Astrocyte (in vitro differentiated cells and primary cell): ENCODE results near the gene ISCU. TPM values are rescaled to one million over a fixed set of nuclear protein-coding genes. Genes with fewer than 3 reads are reported as not detected.

ENCODE experiments used
- DNase-seq: peaks from one replicate; pipeline ENCODE4 v3.0.0-alpha.2; 2010; ENCODE audit warnings: low read depth
- FAIRE-seq: peaks from 2 replicates; lab custom pipeline; 2011; peaks lifted over from hg19 to GRCh38; lab: Jason Lieb, UNC
- H2AFZ ChIP-seq: 2 replicates; pipeline ENCODE4 v1.6.0; 2012; ENCODE audit warnings: low read depth, low read length, inconsistent platforms
- H3K27ac ChIP-seq: 2 replicates; pipeline ENCODE4 v1.5.1; 2011; ENCODE audit warnings: low read depth, low read length, inconsistent platforms
- H3K27me3 ChIP-seq: 2 replicates; pipeline ENCODE4 v1.6.0; 2011; ENCODE audit warnings: low read length, inconsistent platforms; ENCODE audit not compliant: insufficient read depth
- H3K36me3 ChIP-seq: 2 replicates; pipeline ENCODE4 v1.5.1; 2011; ENCODE audit warnings: low read length, inconsistent platforms; ENCODE audit not compliant: insufficient read depth
- H3K4me1 ChIP-seq: 2 replicates; pipeline ENCODE4 v1.5.1; 2011; ENCODE audit warnings: low read length, inconsistent platforms; ENCODE audit not compliant: insufficient read depth
- H3K4me2 ChIP-seq: 2 replicates; pipeline ENCODE4 v1.6.0; 2012; ENCODE audit warnings: low read length, inconsistent platforms
- H3K4me3 ChIP-seq: 2 replicates; pipeline ENCODE4 v1.5.1; 2011; ENCODE audit warnings: low read depth, mild to moderate bottlenecking, low read length, inconsistent platforms; ENCODE audit not compliant: insufficient read depth
- H3K79me2 ChIP-seq: 2 replicates; pipeline ENCODE4 v1.6.0; 2012; ENCODE audit warnings: mild to moderate bottlenecking, low read length, inconsistent platforms; ENCODE audit not compliant: insufficient read depth
- H3K9ac ChIP-seq: 2 replicates; pipeline ENCODE4 v1.6.0; 2012; ENCODE audit warnings: mild to moderate bottlenecking, low read length, inconsistent platforms
- H3K9me3 ChIP-seq: 2 replicates; pipeline ENCODE4 v1.5.1; 2012; ENCODE audit warnings: low read depth, mild to moderate bottlenecking, low read length, inconsistent platforms; ENCODE audit not compliant: insufficient read depth
- H4K20me1 ChIP-seq: 2 replicates; pipeline ENCODE4 v1.6.0; 2012; ENCODE audit warnings: low read length, inconsistent platforms; ENCODE audit not compliant: insufficient read depth
- H3K27ac Mint-ChIP-seq: one replicate; pipeline ENCODE4 v1.8.0; 2021; ENCODE audit warnings: mild to moderate bottlenecking, mixed read lengths; ENCODE audit not compliant: unreplicated experiment
- H3K27me3 Mint-ChIP-seq: one replicate; pipeline ENCODE4 v1.8.0; 2021; ENCODE audit warnings: low read depth, mixed read lengths; ENCODE audit not compliant: unreplicated experiment
- H3K36me3 Mint-ChIP-seq: one replicate; pipeline ENCODE4 v1.8.0; 2021; ENCODE audit warnings: low read depth, mixed read lengths; ENCODE audit not compliant: unreplicated experiment
- H3K4me1 Mint-ChIP-seq: one replicate; pipeline ENCODE4 v1.8.0; 2021; ENCODE audit warnings: low read depth, mixed read lengths; ENCODE audit not compliant: unreplicated experiment
- H3K4me3 Mint-ChIP-seq: one replicate; pipeline ENCODE4 v1.8.0; 2021; ENCODE audit warnings: mild to moderate bottlenecking, moderate library complexity, mixed read lengths; ENCODE audit not compliant: unreplicated experiment
- H3K9me3 Mint-ChIP-seq: one replicate; pipeline ENCODE4 v1.8.0; 2021; ENCODE audit warnings: mild to moderate bottlenecking, mixed read lengths; ENCODE audit not compliant: unreplicated experiment
- CTCF ChIP-seq: IDR thresholded peaks from 2 replicates; pipeline ENCODE4 v1.5.1; 2011; ENCODE audit warnings: low read depth, mild to moderate bottlenecking, inconsistent platforms, low read length, moderate library complexity; ENCODE audit not compliant: insufficient read depth
- EZH2 ChIP-seq: IDR thresholded peaks from 2 replicates; pipeline ENCODE4 v1.6.1; 2012; ENCODE audit warnings: mild to moderate bottlenecking, low read length, inconsistent platforms; ENCODE audit not compliant: insufficient read depth
- total RNA-seq: library from RNA; stranded (reverse); gene quantifications from 2 replicates; pipeline ENCODE4 v1.2.1, GENCODE V29; 2021

ISCU gene
- total RNA-seq, 1 donor from 2014 or later, result 124 TPM

GRCh38 chr12:108516511-108517275, 45.7 kb upstream of the ISCU start:
- TF ChIP-seq CTCF, result peak; percentile 17
- no peak for TF ChIP-seq EZH2
- H3K9ac ChIP-seq, result no peak overlapping the region
- Mint-ChIP-seq H3K27ac (peak overlapping the region; percentile 53), H3K9me3 (no peaks in the 10 kb centered on the region), H3K4me3 (peak overlapping the region; percentile 90), H3K36me3 (peaks cover 24% of the 10 kb centered on the region), H3K4me1 (no peaks in the 10 kb centered on the region), H3K27me3 (no peaks in the 10 kb centered on the region)
- H3K27ac ChIP-seq, result no peak overlapping the region
- no peak overlapping the region for H2AFZ ChIP-seq
- no peaks in the 10 kb centered on the region for H3K9me3 ChIP-seq
- FAIRE-seq, result no peak
- no peaks in the 10 kb centered on the region for H3K27me3 ChIP-seq
- H3K4me2 ChIP-seq, result peak overlapping the region; percentile 98
- peaks cover 30% of the 10 kb centered on the region for H3K36me3 ChIP-seq
- H3K79me2 ChIP-seq, result peaks cover 22% of the 10 kb centered on the region
- peaks cover 45% of the 10 kb centered on the region for H4K20me1 ChIP-seq
- no peak overlapping the region for H3K4me3 ChIP-seq
- no peak for DNase-seq
- peaks cover 7% of the 10 kb centered on the region for H3K4me1 ChIP-seq

GRCh38 chr12:108517288-108518100, 44.9 kb upstream of the ISCU start:
- Histone ChIP-seq H3K4me3 (no peak overlapping the region), H3K4me2 (no peak overlapping the region), H4K20me1 (peaks cover 47% of the 10 kb centered on the region), H3K4me1 (peaks cover 7% of the 10 kb centered on the region), H3K27ac (no peak overlapping the region), H2AFZ (no peak overlapping the region), H3K79me2 (peaks cover 22% of the 10 kb centered on the region), H3K36me3 (peaks cover 37% of the 10 kb centered on the region), H3K9me3 (no peaks in the 10 kb centered on the region), H3K27me3 (no peaks in the 10 kb centered on the region), H3K9ac (no peak overlapping the region)
- TF ChIP-seq EZH2, result no peak
- TF ChIP-seq CTCF, result no peak
- H3K4me1 Mint-ChIP-seq, result no peaks in the 10 kb centered on the region
- no peak overlapping the region for H3K27ac Mint-ChIP-seq
- DNase-seq (no peak), FAIRE-seq (no peak)
- H3K27me3 Mint-ChIP-seq, result no peaks in the 10 kb centered on the region
- H3K9me3 Mint-ChIP-seq, result no peaks in the 10 kb centered on the region
- peaks cover 24% of the 10 kb centered on the region for H3K36me3 Mint-ChIP-seq
- peak overlapping the region; percentile 54 for H3K4me3 Mint-ChIP-seq
